Endodermal cell (in vitro differentiated cells): ENCODE results near the gene TRAF3IP3. TPM values are rescaled to one million over a fixed set of nuclear protein-coding genes. Genes with fewer than 3 reads are reported as not detected.

Experiments used
- DNase-seq: peaks from one replicate; pipeline ENCODE4 v3.0.0-alpha.2; 2017
- H3K27ac ChIP-seq: 2 replicates; pipeline ENCODE4 v1.5.1; 2013; ENCODE audit warnings: mild to moderate bottlenecking, low read depth, low read length, moderate library complexity
- H3K27me3 ChIP-seq: 2 replicates; pipeline ENCODE4 v1.6.1; 2013; ENCODE audit warnings: mild to moderate bottlenecking, low read length, moderate library complexity; ENCODE audit not compliant: insufficient read depth, control insufficient read depth, poor library complexity, severe bottlenecking
- H3K36me3 ChIP-seq: 2 replicates; pipeline ENCODE4 v1.7.0; 2013; ENCODE audit warnings: mild to moderate bottlenecking, low read length, moderate library complexity; ENCODE audit not compliant: control insufficient read depth, insufficient read depth
- H3K4me1 ChIP-seq: one replicate; pipeline ENCODE4 v1.7.0; 2013; ENCODE audit warnings: low read length; ENCODE audit not compliant: control insufficient read depth, insufficient read depth
- H3K4me3 ChIP-seq: 2 replicates; pipeline ENCODE4 v1.5.1; 2013; ENCODE audit warnings: mild to moderate bottlenecking, low read length, moderate library complexity
- H3K9ac ChIP-seq: 2 replicates; pipeline ENCODE4 v1.6.1; 2013; ENCODE audit warnings: mild to moderate bottlenecking, low read length, moderate library complexity; ENCODE audit not compliant: poor library complexity, severe bottlenecking; ENCODE audit errors: extremely low read depth
- H3K9me3 ChIP-seq: 2 replicates; pipeline ENCODE4 v1.6.1; 2013; ENCODE audit warnings: mild to moderate bottlenecking, low read length, moderate library complexity; ENCODE audit not compliant: control insufficient read depth
- H3K27ac Mint-ChIP-seq: 2 replicates; pipeline ENCODE4 v1.8.0; 2020; ENCODE audit warnings: mixed read lengths
- H3K27me3 Mint-ChIP-seq: 2 replicates; pipeline ENCODE4 v1.8.0; 2021; ENCODE audit warnings: mild to moderate bottlenecking, mixed read lengths; ENCODE audit not compliant: insufficient read depth
- H3K36me3 Mint-ChIP-seq: 2 replicates; pipeline ENCODE4 v1.8.0; 2020; ENCODE audit warnings: low read depth, mixed read lengths
- H3K4me1 Mint-ChIP-seq: 2 replicates; pipeline ENCODE4 v1.8.0; 2020; ENCODE audit warnings: mixed read lengths
- H3K4me3 Mint-ChIP-seq: 2 replicates; pipeline ENCODE4 v1.8.0; 2020; ENCODE audit warnings: mild to moderate bottlenecking, moderate library complexity, mixed read lengths
- H3K9me3 Mint-ChIP-seq: 2 replicates; pipeline ENCODE4 v1.8.0; 2020; ENCODE audit warnings: mild to moderate bottlenecking, mixed read lengths
- WGBS, 2 experiments: methylation state at CpG; one replicate each; pipeline versions ENCODE4 v1.1.5 to v1.1.7; 2013; ENCODE audit warnings: missing lambda C conversion rate in 2 of 2, mixed read lengths in 1 of 2; ENCODE audit not compliant: insufficient coverage in 1 of 2, insufficient read length in 1 of 2; 5-methylcytosine and 5-hydroxymethylcytosine counted together
- total RNA-seq, 2 donors: library from RNA; stranded (reverse); fragmentation: NEBNext Ultra II Directional in 1 of 2; extraction: Animal tissue kit (Norgen Biotek cat#: 25700) in 1 of 2; gene quantifications; 2 replicates in 1 of 2; 3 replicates in 1 of 2; pipeline ENCODE4 v1.2.1, GENCODE V29; 2021
- TF ChIP-seq, protein P1 (sequence below): fragments of 200-600 bp; sonication (generic); conservative IDR thresholded peaks from 2 replicates; pipeline ENCODE4 v1.5.0; 2021; ENCODE audit warnings: antibody characterized with exemption, mild to moderate bottlenecking

TRAF3IP3 gene
- total RNA-seq, 2 donors from 2014 or later: not detected

DNA sequence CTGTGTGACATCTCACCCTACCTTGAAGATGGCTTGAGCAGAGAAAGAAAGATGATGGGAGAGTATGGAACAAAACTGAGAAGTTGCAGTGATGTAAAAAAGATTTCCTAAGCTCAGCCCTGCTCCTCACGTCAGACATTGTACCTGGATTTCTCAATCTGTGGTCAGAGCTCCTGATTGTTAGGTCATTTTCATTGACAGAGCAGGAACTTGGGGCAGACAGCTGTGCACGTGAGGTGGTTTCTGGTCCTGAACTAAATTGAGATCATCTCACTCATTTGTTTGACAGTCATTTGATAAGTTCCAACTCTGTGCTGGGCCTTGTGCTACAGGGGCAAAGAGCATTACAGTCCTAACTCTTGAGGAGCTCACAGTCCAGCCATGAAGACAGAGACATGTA lies 10.2 kb downstream of the TRAF3IP3 start:
- Mint-ChIP-seq H3K9me3 (no peaks in the 10 kb centered on the region), H3K4me3 (no peak overlapping the region), H3K27me3 (peaks cover 14% of the 10 kb centered on the region), H3K36me3 (no peaks in the 10 kb centered on the region), H3K4me1 (peaks cover 4% of the 10 kb centered on the region), H3K27ac (no peak overlapping the region)
- Histone ChIP-seq H3K4me3 (no peak overlapping the region), H3K4me1 (no peaks in the 10 kb centered on the region), H3K27ac (no peak overlapping the region), H3K9ac (no peak overlapping the region), H3K27me3 (peaks cover 7% of the 10 kb centered on the region), H3K36me3 (no peaks in the 10 kb centered on the region), H3K9me3 (no peaks in the 10 kb centered on the region)
- 89 to 95% methylated on average over 2 of the region's 2 CpGs for WGBS, 2 experiments
- DNase-seq: no peak
- TF ChIP-seq, protein P1, sequence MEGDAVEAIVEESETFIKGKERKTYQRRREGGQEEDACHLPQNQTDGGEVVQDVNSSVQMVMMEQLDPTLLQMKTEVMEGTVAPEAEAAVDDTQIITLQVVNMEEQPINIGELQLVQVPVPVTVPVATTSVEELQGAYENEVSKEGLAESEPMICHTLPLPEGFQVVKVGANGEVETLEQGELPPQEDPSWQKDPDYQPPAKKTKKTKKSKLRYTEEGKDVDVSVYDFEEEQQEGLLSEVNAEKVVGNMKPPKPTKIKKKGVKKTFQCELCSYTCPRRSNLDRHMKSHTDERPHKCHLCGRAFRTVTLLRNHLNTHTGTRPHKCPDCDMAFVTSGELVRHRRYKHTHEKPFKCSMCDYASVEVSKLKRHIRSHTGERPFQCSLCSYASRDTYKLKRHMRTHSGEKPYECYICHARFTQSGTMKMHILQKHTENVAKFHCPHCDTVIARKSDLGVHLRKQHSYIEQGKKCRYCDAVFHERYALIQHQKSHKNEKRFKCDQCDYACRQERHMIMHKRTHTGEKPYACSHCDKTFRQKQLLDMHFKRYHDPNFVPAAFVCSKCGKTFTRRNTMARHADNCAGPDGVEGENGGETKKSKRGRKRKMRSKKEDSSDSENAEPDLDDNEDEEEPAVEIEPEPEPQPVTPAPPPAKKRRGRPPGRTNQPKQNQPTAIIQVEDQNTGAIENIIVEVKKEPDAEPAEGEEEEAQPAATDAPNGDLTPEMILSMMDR: no peak

DNA sequence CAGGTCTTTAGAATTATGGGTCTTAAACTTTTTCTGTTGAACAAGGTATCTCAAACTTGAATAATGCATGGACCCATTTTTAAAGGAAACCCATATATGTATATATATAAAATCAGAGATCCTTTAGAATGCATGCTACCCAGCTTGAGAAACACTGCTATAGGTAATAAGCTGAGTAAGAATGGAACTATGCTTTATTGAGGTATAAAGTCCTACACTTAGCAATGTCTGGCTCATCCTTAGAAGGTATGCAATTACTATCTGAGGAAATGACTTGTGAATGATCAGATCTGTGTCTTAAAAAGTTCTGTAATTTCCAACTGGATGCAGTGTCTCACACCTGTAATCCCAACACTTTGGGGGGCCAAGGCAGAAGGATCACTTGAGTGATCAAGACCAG lies 11.2 kb downstream of the TRAF3IP3 start:
- peaks cover 4% of the 10 kb centered on the region for H3K4me1 Mint-ChIP-seq
- Histone ChIP-seq H3K27me3 (peaks cover 2% of the 10 kb centered on the region), H3K4me1 (no peaks in the 10 kb centered on the region), H3K4me3 (no peak overlapping the region), H3K36me3 (no peaks in the 10 kb centered on the region), H3K27ac (no peak overlapping the region), H3K9me3 (no peaks in the 10 kb centered on the region), H3K9ac (no peak overlapping the region)
- TF ChIP-seq, protein P1: no peak
- no peaks in the 10 kb centered on the region for H3K36me3 Mint-ChIP-seq
- H3K27me3 Mint-ChIP-seq: peaks cover 9% of the 10 kb centered on the region
- no peaks in the 10 kb centered on the region for H3K9me3 Mint-ChIP-seq
- H3K4me3 Mint-ChIP-seq: no peak overlapping the region
- no peak for DNase-seq
- no peak overlapping the region for H3K27ac Mint-ChIP-seq

DNA sequence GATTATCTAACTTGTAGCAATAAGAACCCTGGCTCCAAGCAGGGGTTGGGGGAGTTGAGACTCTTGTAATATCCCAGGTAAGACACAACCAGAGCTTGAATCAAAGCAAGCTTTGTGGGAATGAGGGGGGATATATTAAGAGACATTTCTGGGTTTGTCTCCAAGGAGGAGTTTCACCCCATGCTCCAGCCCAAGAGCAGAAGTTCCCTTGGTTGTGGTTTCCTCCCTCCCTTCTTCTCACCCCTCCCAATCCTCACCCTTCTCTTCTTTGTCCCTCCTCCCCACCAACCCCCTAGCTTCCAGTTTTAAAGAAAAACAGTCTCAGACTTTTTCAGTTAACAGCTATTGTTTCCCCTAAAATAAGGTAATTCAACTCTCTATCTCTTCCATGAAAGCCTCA lies 11.9 kb downstream of the TRAF3IP3 start:
- Mint-ChIP-seq H3K4me3 (no peak overlapping the region), H3K27me3 (peaks cover 8% of the 10 kb centered on the region), H3K36me3 (no peaks in the 10 kb centered on the region), H3K4me1 (peaks cover 4% of the 10 kb centered on the region), H3K9me3 (no peaks in the 10 kb centered on the region), H3K27ac (no peak overlapping the region)
- Histone ChIP-seq H3K27me3 (peaks cover 8% of the 10 kb centered on the region), H3K4me1 (no peaks in the 10 kb centered on the region), H3K9ac (no peak overlapping the region), H3K27ac (no peak overlapping the region), H3K9me3 (no peaks in the 10 kb centered on the region), H3K4me3 (no peak overlapping the region), H3K36me3 (no peaks in the 10 kb centered on the region)
- no peak for DNase-seq
- TF ChIP-seq, protein P1: no peak
